Stimulated activated CD4-positive, alpha-beta T cell treated with anti-CD3 and anti-CD28 coated beads, TNF-alpha, amount 100 ng/mL, for 1 hour (primary cell): Measurements from ENCODE around the gene ZBTB20.

Experiments used
- DNase-seq, 3 donors: peaks; one replicate each; pipeline ENCODE4 v3.0.0-alpha.2; 2020; ENCODE audit warnings: low read depth in 3 of 3, low spot score in 1 of 3

Gene ZBTB20

GRCh38 chr3:114792159-114792918, 354.7 kb downstream of the ZBTB20 start:
- DNase-seq = no peak

DNA sequence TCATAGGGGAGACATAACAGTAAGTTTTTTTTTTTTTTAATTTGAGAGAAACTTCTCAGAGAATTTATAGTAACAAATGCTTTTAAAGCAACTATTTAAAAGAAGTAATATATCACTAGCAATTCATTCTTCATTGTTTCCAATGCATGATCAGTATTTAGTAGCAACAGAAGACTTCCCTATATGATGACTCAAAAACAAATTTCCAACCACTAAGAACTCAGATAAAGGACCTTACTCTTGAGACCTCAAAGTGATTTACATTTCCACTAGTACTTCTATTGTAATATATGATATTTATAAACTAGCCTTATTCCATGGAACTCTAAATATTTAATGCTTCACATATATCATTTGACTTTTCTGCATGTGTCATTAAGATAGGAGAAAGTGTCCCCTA, 356.3 kb downstream of the ZBTB20 start:
- no peak for DNase-seq

- DNase-seq = no peak
These were observed 357.3 kb downstream of the ZBTB20 start for GRCh38 chr3:114789803-114790202.

GRCh38 chr3:114775395-114775794, 371.7 kb downstream of the ZBTB20 start:
- no peak for DNase-seq

GRCh38 chr3:114770874-114771273, 376.2 kb downstream of the ZBTB20 start:
- DNase-seq = no peak

DNA sequence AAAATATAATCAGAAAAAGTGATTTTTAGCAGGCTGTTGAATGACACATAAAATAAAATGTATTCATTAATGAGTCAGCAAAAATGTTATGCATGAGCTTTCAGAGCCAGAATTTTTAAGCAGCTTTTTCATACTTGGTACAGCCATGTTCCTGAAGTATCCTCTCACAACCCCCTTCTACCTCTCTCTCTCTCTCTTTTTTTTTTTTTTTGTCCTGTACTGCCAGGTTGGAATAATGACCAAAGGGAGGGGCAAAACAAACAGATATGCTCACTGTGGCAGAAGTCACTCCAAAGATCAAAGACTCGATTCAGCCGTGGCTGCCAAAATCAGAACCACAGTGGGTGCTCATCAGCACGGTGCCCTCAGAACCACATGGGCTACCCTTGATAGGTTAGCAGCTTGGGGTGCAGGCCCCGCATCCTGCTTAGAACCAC, 383.0 kb downstream of the ZBTB20 start:
- no peak for DNase-seq

DNA sequence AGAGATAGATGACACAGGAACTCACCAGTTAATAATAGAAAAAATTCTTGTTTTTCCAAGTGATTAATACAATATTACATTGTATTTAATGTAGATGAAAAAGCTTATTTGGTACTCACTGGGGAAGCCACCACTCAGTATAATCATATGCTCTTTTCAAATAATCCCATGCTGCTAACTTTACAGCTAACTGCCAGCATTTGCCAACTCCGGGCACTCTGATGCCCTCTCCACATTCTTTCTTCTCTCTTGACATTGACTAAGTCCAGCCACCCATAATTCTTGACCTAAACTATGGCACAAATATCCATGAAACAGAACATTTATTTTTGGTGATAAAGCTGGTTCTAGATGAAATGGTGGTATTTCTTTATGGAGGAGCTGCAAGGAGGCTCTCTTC, 384.9 kb downstream of the ZBTB20 start:
- DNase-seq = no peak

DNA sequence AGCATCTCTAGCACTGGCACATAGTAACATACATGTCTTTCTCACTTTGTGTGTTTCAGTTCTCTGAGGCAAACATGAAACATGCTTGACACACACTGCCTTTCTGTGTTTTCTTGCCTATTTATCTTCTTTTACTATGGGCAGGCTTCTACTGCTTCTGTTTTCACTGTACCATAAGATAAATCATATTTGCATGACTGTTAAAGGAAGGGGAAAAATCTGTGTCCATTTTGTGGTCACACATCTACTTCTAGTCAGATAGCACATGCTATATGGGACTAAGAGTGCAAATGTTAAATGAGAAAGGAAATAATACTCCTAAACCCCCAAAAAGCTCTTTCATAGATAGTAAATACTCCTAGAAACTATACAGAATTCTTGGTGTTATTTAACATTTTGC, 386.4 kb downstream of the ZBTB20 start:
- DNase-seq = no peak

GRCh38 chr3:114758831-114759699, 388.0 kb downstream of the ZBTB20 start:
- no peak for DNase-seq

GRCh38 chr3:114756506-114757279, 390.4 kb downstream of the ZBTB20 start:
- no peak for DNase-seq

DNA sequence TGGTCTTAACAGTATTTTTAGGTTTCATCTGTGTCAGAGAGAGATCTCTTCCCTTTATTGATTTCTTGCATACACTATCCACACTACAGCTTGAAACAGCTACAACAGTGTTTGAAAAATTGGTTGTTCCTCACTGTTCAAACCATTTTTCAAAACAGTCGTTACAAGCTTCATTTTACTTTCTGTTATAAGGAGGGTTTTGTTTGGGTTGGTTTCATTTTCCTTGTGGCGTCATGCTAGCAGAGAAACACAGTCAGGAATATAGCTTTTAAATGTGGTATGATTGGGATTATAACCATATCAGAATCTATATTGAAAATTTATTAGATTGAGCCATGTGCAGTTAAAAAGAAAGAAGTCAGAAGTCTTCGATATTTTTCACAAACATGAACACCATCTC, 400.6 kb downstream of the ZBTB20 start:
- DNase-seq = no peak

DNA sequence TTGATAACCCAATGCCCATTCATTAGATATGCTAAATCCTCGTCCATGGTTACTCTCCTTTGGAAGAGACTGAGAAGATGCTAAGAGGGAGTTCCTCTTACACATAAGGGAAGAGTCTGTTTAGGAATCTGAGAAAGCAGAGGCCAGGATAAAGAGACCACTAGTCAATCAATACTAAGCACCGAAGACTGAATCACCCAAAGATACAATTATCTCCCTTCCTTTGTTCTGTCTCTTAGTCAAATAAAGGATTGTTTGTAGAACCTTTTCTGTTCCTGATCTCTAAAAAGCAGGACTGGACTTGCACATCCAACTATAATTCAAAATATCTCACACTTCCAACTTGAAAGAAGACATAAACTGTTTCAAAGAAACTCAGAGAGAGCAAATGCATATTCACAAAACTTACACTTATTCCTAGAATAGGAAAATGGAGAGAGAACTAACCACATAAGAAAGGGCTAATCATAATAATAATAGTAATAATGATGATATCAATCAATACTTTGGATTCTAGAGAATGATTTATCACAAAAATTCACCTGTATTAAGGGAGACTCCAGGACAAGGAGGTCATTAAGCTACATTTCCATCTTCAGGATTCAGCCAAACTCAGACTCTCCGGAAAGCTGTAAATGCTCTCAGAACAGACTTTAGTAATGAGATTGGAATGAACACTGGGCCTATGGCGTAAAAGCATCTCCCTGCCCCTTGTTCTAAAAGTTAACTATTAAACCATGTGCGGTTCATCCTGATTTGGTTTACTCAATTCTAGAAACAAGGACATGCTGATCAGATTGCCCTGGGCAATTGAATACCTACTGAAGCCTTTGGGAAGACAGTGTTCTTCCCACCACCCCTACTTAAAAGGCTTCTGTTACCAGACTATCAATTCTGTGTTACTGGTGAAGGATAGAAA, 401.5 kb downstream of the ZBTB20 start:
- DNase-seq = no peak

DNA sequence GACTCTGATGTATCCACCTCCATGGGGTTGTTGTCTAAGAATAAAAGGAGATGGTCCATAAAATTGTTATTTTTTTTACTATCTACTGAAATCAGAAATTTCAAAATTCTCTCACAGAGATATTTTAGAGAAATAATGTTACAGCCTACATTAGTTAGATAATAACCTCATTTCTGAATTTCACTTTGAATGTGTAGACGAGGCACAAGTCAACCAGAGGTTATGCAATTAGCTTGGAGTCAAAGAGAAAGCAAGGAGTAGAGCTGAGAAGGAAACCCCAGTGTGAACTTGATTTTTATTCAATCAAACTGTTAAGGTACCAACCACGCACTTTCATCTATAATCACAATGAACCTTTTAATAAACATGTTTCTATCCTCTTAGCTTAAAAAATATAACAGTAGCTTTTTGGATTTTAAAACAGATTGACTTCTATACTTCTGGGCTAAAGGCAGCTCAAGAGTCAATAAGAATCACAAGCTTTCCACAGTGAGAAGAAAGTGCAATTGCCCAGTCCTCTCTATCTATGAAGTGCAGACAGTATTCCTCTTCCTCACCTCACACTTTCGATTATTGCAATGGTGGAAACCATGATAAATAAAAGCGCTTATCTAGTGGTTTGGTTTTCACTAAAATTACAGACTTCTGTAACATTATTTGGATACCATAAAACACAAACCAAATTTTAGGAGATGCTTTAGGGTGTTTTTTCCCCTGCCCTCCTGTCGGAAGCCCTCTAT, 403.2 kb downstream of the ZBTB20 start:
- DNase-seq = no peak

DNA sequence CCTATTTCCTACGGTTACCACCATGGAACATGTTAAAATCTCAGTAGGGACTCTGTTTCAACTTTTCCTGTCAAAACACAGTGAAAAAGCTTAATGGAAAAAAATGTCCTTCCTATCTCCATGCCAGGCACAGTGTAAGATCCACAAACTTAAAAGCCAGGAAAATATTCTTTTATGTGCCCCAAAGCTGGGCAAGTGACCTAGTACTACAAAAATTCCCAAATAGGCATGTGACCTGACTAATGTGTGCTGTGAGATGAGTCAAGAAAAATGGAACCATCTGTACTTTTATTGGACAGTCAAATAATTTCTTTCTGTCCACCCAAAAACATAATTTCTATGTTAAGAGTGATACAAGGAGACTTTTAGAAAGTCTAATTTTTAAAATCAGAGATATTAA, 406.0 kb downstream of the ZBTB20 start:
- no peak for DNase-seq

- no peak for DNase-seq
These were observed 407.5 kb downstream of the ZBTB20 start for GRCh38 chr3:114739627-114740026.

DNA sequence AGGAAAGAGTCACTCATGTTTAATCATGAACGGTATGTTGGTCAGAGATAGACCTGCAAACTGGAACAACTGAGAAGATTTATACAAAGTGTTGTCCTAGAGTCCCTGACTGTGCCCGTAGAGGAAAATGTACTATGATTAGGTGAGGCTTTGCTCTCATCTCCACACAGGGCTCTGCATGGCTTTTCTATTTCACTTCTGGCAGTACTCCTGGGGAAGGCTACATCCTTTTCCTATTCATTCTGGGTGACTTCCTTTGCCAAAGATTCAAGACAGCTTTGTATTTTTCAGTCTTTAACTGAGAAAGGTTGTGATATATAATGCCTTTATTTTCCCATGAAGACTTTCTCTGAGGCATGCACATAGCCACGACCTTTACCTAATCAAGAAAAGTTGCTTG, 414.7 kb downstream of the ZBTB20 start:
- no peak for DNase-seq

- DNase-seq = no peak
These were observed 416.7 kb downstream of the ZBTB20 start for GRCh38 chr3:114730397-114730796.

DNA sequence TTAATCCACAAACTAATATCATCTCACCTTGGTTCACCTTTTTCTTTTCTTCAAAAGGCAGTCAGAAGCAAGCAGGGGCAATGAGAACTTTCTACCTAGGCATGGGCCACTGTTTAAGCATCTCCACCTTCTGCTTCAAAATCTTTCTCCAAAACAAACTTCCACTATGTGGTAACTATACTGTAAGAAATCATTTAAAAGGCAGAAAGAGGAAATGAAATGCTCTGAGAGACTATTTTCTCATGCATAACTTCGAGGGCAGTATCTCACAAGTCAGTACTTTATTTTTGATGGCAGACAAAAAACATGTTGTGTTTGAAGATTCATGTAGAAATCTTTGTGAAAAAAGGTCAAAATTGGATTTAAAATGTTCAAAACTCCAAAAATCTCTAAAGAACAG, 419.7 kb downstream of the ZBTB20 start:
- DNase-seq = no peak

GRCh38 chr3:114725966-114726365, 421.1 kb downstream of the ZBTB20 start:
- DNase-seq = no peak

GRCh38 chr3:114722530-114722929, 424.6 kb downstream of the ZBTB20 start:
- DNase-seq = no peak
